ENCODE results near the gene LSAMP. TPM values are rescaled to one million over a fixed set of nuclear protein-coding genes. Genes with fewer than 3 reads are reported as not detected.

The LSAMP gene
- total and polyA plus RNA-seq, 2 donors (not counting 1 experiment from before 2014, with no cell fraction given) = not detected

DNA sequence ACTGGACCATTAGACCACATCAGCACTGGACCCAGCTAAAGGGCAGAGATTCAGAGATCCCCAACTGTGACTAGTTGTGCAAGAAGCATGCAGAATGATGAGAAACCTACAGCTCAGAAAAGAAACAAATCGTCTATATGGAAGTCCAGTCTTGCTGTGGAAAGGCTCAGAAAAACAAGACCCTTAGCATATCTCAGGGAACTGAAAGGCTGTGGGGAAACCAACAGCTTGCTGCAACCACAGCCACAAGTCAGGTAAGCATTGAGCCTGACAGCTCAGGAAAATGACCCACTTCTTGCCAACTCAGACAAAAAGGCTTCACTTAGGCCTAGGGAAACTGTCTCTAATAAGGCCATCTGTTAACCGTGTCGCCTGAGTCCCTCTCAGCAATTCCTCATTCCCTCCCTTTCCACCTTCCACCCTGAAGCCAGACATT, 145.6 kb downstream of the LSAMP start:
- Histone ChIP-seq H3K27ac (ENCODE audit: low read length in 2 of 2) (no peak overlapping the region), H3K4me1 (ENCODE audit: control insufficient read depth in 2 of 2, insufficient read depth in 2 of 2, low read length in 2 of 2) (no peaks in the 10 kb centered on the region), H4K20me1 (ENCODE audit: control insufficient read depth, insufficient read depth, low read length, poor library complexity, severe bottlenecking) (no peaks in the 10 kb centered on the region), H3K9ac (ENCODE audit: low read length) (no peak overlapping the region), H3K4me2 (replicated peaks; ENCODE audit: low read depth, low read length, poor library complexity, severe bottlenecking) (no peak overlapping the region), H3K9me3 (ENCODE audit: control extremely low read depth in 1 of 3, control insufficient read depth in 2 of 3, insufficient read depth in 1 of 3, low read length in 2 of 3) (no peaks in the 10 kb centered on the region), H3K27me3 (replicated peaks in 1 of 4; ENCODE audit: control extremely low read depth in 1 of 4, control insufficient read depth in 3 of 4, insufficient read depth in 4 of 4, low read length in 3 of 4) (no peaks in the 10 kb centered on the region), H3K36me3 (replicated peaks in 1 of 2; ENCODE audit: control extremely low read depth in 1 of 2, control insufficient read depth in 1 of 2, extremely low read depth in 1 of 2, insufficient read depth in 2 of 2, low read length in 1 of 2) (no peaks in the 10 kb centered on the region), H2AFZ (ENCODE audit: insufficient read depth, low read depth, low read length, poor library complexity, severe bottlenecking) (no peak overlapping the region), H3K4me3 (ENCODE audit: control extremely low read depth in 1 of 5, extremely low read depth in 1 of 5, insufficient read depth in 1 of 5, low read depth in 2 of 5, low read length in 4 of 5) (no peak overlapping the region), H3K79me2 (ENCODE audit: control insufficient read depth, insufficient read depth, low read length) (no peaks in the 10 kb centered on the region)
- 59% methylated on average over 3 of the region's 3 CpGs for WGBS (ENCODE audit: insufficient coverage)
- ATAC-seq (ENCODE audit: low read depth) = no peak
- Mint-ChIP-seq H3K4me3 (no peak overlapping the region), H3K27me3 (no peaks in the 10 kb centered on the region), H3K4me1 (no peaks in the 10 kb centered on the region), H3K9me3 (ENCODE audit: insufficient read depth) (peaks cover 3% of the 10 kb centered on the region), H3K27ac (no peak overlapping the region)
- intact Hi-C loops (cut with micrococcal nuclease) = no loop called here
- no peak for DNase-seq
- ChIA-PET POLR2A (no interaction called here), CTCF (no interaction called here)
- TF ChIP-seq EZH2 (IDR thresholded peaks at IDR 0.05; ENCODE audit: borderline replicate concordance, insufficient read depth, low read depth, low read length, poor library complexity, severe bottlenecking) (no peak), CTCF (IDR thresholded peaks at IDR 0.05) (no peak)

GRCh38 chr3:116298151-116298550, 147.1 kb downstream of the LSAMP start:
- TF ChIP-seq EZH2 (IDR thresholded peaks at IDR 0.05; ENCODE audit: borderline replicate concordance, insufficient read depth, low read depth, low read length, poor library complexity, severe bottlenecking) = no peak
- no peak for TF ChIP-seq CTCF (IDR thresholded peaks at IDR 0.05)
- Histone ChIP-seq H2AFZ (ENCODE audit: insufficient read depth, low read depth, low read length, poor library complexity, severe bottlenecking) (no peak overlapping the region), H3K9ac (ENCODE audit: low read length) (no peak overlapping the region), H3K4me3 (ENCODE audit: control extremely low read depth in 1 of 5, extremely low read depth in 1 of 5, insufficient read depth in 1 of 5, low read depth in 2 of 5, low read length in 4 of 5) (no peak overlapping the region), H3K36me3 (replicated peaks in 1 of 2; ENCODE audit: control extremely low read depth in 1 of 2, control insufficient read depth in 1 of 2, extremely low read depth in 1 of 2, insufficient read depth in 2 of 2, low read length in 1 of 2) (no peaks in the 10 kb centered on the region), H4K20me1 (ENCODE audit: control insufficient read depth, insufficient read depth, low read length, poor library complexity, severe bottlenecking) (no peaks in the 10 kb centered on the region), H3K4me2 (replicated peaks; ENCODE audit: low read depth, low read length, poor library complexity, severe bottlenecking) (no peak overlapping the region), H3K27me3 (replicated peaks in 1 of 4; ENCODE audit: control extremely low read depth in 1 of 4, control insufficient read depth in 3 of 4, insufficient read depth in 4 of 4, low read length in 3 of 4) (no peaks in the 10 kb centered on the region), H3K9me3 (ENCODE audit: control extremely low read depth in 1 of 3, control insufficient read depth in 2 of 3, insufficient read depth in 1 of 3, low read length in 2 of 3) (no peaks in the 10 kb centered on the region), H3K79me2 (ENCODE audit: control insufficient read depth, insufficient read depth, low read length) (no peaks in the 10 kb centered on the region), H3K27ac (ENCODE audit: low read length in 2 of 2) (no peak overlapping the region), H3K4me1 (ENCODE audit: control insufficient read depth in 2 of 2, insufficient read depth in 2 of 2, low read length in 2 of 2) (no peaks in the 10 kb centered on the region)
- Mint-ChIP-seq H3K9me3 (ENCODE audit: insufficient read depth) (no peaks in the 10 kb centered on the region), H3K4me1 (no peaks in the 10 kb centered on the region), H3K27me3 (no peaks in the 10 kb centered on the region), H3K4me3 (no peak overlapping the region), H3K27ac (no peak overlapping the region)
- ChIA-PET CTCF (no interaction called here), POLR2A (no interaction called here)
- intact Hi-C loops (cut with micrococcal nuclease) = no loop called here
- 56% methylated on average over 1 of the region's 1 CpG for WGBS (ENCODE audit: insufficient coverage)
- ATAC-seq (ENCODE audit: low read depth) (no peak), DNase-seq (no peak)
